Measurements from ENCODE around the gene CFAP69.
"Not testable (repeated sequence)": the region's sequence is repeated elsewhere in the genome, so short reads cannot be mapped to it uniquely, and the experiment has no call there.

Gene CFAP69

GRCh38 chr7:90233569-90233968 lies 11.4 kb upstream of the CFAP69 start:
- DNase-seq (ENCODE audit: low read depth in 2 of 2), result no peak

GRCh38 chr7:90236721-90237289 lies 8.2 kb upstream of the CFAP69 start:
- no peak for DNase-seq (ENCODE audit: low read depth in 2 of 2)

GRCh38 chr7:90238022-90238421 lies 7.0 kb upstream of the CFAP69 start:
- DNase-seq (ENCODE audit: low read depth in 2 of 2), result no peak

- DNase-seq (ENCODE audit: low read depth in 2 of 2), result no peak
Observed at GRCh38 chr7:90238583-90238982, 6.4 kb upstream of the CFAP69 start.

- no peak for DNase-seq (ENCODE audit: low read depth in 2 of 2)
Observed at GRCh38 chr7:90239050-90239449, 5.9 kb upstream of the CFAP69 start.

- no peak for DNase-seq (ENCODE audit: low read depth in 2 of 2)
Observed at GRCh38 chr7:90239625-90240228, 5.2 kb upstream of the CFAP69 start.

- DNase-seq (ENCODE audit: low read depth in 2 of 2), result no peak
Observed at GRCh38 chr7:90242369-90243168, 2.4 kb upstream of the CFAP69 start.

GRCh38 chr7:90243556-90243955 lies 1.4 kb upstream of the CFAP69 start:
- DNase-seq (ENCODE audit: low read depth in 2 of 2), result no peak

GRCh38 chr7:90244565-90244908 lies 437 bp upstream of the CFAP69 start:
- DNase-seq (ENCODE audit: low read depth in 2 of 2), result no peak

GRCh38 chr7:90246171-90246570 lies 1.2 kb downstream of the CFAP69 start:
- DNase-seq (ENCODE audit: low read depth in 2 of 2), result no peak

GRCh38 chr7:90248706-90249105 lies 3.7 kb downstream of the CFAP69 start:
- DNase-seq (ENCODE audit: low read depth in 2 of 2), result no peak

GRCh38 chr7:90250601-90251303 lies 5.8 kb downstream of the CFAP69 start:
- DNase-seq (ENCODE audit: low read depth in 2 of 2), result peak; percentile 71 to 73

- no peak for DNase-seq (ENCODE audit: low read depth in 2 of 2)
Observed at GRCh38 chr7:90251304-90251635, 6.3 kb downstream of the CFAP69 start.

GRCh38 chr7:90256011-90256410 lies 11.0 kb downstream of the CFAP69 start:
- DNase-seq (ENCODE audit: low read depth in 2 of 2), result not testable (repeated sequence)

GRCh38 chr7:90256778-90257177 lies 11.8 kb downstream of the CFAP69 start:
- no peak for DNase-seq (ENCODE audit: low read depth in 2 of 2)

GRCh38 chr7:90261441-90261840 lies 16.5 kb downstream of the CFAP69 start:
- no peak for DNase-seq (ENCODE audit: low read depth in 2 of 2)

- DNase-seq (ENCODE audit: low read depth in 2 of 2), result no peak
Observed at GRCh38 chr7:90262438-90262837, 17.5 kb downstream of the CFAP69 start.

- DNase-seq (ENCODE audit: low read depth in 2 of 2), result peak; percentile 66 to 70
Observed at GRCh38 chr7:90266808-90267207, 21.8 kb downstream of the CFAP69 start.

GRCh38 chr7:90267263-90267858 lies 22.4 kb downstream of the CFAP69 start:
- no peak for DNase-seq (ENCODE audit: low read depth in 2 of 2)

GRCh38 chr7:90269163-90269562 lies 24.2 kb downstream of the CFAP69 start:
- DNase-seq (ENCODE audit: low read depth in 2 of 2), result no peak

- DNase-seq (ENCODE audit: low read depth in 2 of 2), result no peak
Observed at GRCh38 chr7:90270431-90271178, 25.6 kb downstream of the CFAP69 start.

GRCh38 chr7:90271753-90272152 lies 26.8 kb downstream of the CFAP69 start:
- DNase-seq (ENCODE audit: low read depth in 2 of 2), result peak; percentile 62 to 70

Data from fibroblast of skin of left biceps (primary cell).